GM12892 (cell line): Measurements from ENCODE around the gene ACADSB.
A peak's percentile ranks its signal among the peaks of the same experiment; 100 is the strongest.

Experiments
- DNase-seq: peaks from one replicate; pipeline ENCODE4 v3.0.0; 2011; ENCODE audit not compliant: insufficient read length
- FAIRE-seq: peaks from 2 replicates; lab custom pipeline; 2011; peaks lifted over from hg19 to GRCh38; lab: Jason Lieb, UNC
- POLR2A ChIP-seq: IDR thresholded peaks from 2 replicates; pipeline ENCODE4 v1.6.1; 2011; ENCODE audit warnings: low read depth, low read length, control low read depth
- POLR2AphosphoS5 ChIP-seq: IDR thresholded peaks from 2 replicates; pipeline ENCODE4 v1.6.1; 2011; ENCODE audit warnings: low read depth, low read length, control low read depth
- TAF1 ChIP-seq: IDR thresholded peaks from 2 replicates; pipeline ENCODE4 v1.6.1; 2011; ENCODE audit warnings: low read depth, mild to moderate bottlenecking, control low read depth, low read length, borderline replicate concordance

The ACADSB gene

GRCh38 chr10:123009105-123009820, 457 bp downstream of the ACADSB start:
- FAIRE-seq (no peak), DNase-seq (peak; percentile 19)
- TF ChIP-seq POLR2A, result no peak
- TF ChIP-seq TAF1, result no peak
- TF ChIP-seq POLR2AphosphoS5, result no peak

DNA sequence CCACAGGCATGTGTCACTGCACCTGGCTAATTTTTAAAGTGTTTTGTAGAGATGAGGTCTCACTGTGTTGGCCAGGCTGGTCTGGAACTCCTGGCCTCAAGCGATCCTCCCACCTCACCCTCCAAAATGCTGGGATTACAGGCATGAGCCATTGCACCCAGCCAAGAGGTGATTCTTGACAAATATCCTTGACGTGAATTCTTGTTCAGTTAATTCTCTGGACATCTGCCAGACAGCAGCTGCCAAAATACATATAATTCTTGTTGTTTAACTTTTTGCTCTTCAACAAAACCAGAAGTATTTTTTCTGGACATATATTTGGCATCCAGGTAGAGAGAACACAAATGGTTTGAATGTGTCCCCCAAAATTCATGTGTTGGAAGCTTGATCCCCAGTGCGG, 3.2 kb downstream of the ACADSB start:
- FAIRE-seq, result no peak
- DNase-seq, result no peak
- TF ChIP-seq TAF1 (no peak), POLR2A (no peak), POLR2AphosphoS5 (no peak)

DNA sequence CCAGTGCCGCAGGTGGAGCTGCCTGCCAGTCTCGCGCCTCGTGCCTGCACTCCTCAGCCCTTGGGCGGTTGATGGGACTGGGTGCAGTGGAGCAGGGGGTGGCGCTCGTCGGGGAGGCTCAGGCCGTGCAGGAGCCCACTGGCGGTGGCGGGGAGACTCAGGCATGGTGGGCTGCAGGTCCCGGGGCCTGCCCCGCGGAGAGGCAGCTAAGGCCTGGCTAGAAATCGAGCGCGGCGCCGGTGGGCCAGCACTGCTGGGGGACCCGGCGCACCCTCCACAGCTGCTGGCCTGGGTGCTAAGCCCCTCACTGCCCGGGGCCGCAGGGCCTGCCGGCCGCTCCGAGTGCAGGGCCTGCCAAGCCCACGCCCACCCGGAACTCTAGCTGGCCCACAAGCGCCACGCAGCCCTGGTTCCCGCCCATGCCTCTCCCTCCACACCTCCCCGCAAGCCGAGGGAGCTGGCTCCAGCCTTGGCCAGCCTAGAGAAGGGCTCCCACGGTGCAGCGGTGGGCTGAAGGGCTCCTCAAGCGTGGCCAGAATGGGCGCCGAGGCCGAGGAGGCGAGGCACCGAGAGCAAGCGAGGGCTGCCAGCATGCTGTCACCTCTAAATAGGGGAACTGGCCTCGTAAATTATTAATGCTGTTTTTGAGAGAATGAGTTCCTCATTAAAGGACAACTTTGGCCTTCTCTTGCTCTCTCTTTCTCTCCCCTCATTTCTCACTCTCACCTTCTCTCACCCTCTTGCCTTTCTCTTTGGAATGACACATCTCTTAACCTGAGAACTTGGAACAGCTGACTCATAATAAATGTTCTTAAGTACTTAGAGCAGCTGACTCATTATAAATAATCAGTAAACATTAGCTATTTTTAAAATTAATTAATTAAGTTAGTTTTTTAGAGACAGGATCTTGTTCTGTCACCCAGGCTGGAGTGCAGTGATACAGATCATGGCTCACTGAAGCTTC, 4.9 kb downstream of the ACADSB start:
- FAIRE-seq (no peak), DNase-seq (no peak)
- TF ChIP-seq TAF1 (no peak), POLR2AphosphoS5 (no peak)

- no peak for TF ChIP-seq POLR2AphosphoS5
- TF ChIP-seq TAF1, result no peak
- no peak for TF ChIP-seq POLR2A
- DNase-seq (no peak), FAIRE-seq (no peak)
Measured at GRCh38 chr10:123014772-123015171, 6.0 kb downstream of the ACADSB start.

DNA sequence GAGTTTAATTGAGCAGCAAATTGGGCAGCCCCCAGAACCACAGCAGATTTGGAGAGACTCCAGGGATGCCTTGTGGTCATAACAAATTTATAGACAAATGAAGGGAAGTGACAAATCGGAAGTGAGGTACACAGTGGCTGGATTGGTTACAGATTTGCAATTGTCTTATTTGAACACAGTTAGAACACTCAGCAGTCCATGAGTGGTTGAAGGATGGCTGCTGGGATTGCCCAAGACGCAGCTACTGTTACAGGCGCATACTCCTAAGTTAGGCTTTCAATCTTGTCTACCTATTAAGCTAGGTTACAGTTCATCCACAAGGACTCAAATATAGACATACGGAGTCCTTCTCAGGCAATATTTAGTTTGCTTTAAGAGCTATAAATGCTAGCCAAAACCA, 7.4 kb downstream of the ACADSB start:
- no peak for FAIRE-seq
- TF ChIP-seq TAF1 (no peak), POLR2AphosphoS5 (no peak), POLR2A (no peak)
- DNase-seq, result no peak

DNA sequence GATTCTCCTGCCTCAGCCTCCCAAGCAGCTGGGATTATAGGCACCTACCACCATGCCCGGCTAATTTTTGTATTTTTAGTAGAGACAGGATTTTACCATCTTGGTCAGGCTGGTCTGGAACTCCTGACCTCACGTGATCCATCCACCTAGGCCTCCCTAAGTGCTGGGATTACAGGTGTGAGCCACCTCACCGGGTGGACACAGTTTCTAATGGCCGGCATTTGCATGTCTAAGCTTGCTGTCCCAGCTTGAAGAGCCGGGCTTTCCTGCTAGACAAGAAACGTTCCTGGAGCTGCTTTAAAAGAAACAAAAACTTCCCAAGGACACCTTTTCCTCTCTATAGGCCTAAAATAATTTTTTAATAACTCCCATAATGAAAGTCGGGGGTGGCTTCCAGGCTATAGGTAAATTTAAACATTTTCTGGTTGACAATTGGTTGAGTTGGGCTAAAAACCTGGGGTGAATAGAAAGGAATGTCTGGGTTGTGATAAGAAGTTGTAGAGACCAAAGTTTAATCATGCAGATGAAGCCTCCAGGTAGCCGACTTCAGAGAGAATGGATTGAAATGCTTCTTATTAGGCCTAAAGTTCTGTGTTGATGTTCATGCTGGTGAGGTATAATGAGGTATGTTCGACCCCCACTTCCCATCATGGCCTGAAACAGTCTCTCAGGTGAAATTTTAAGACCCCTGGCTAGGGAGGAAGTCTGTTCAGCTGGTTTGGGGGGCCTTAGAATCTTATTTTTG, 8.8 kb downstream of the ACADSB start:
- FAIRE-seq, result no peak

GRCh38 chr10:123018531-123018930, 9.7 kb downstream of the ACADSB start:
- no peak for FAIRE-seq
- TF ChIP-seq POLR2A, result no peak
- no peak for TF ChIP-seq POLR2AphosphoS5
- TF ChIP-seq TAF1, result no peak
- no peak for DNase-seq

More for the DNA sequence above, 8.8 kb downstream of the ACADSB start:
- TF ChIP-seq POLR2AphosphoS5 (no peak), TAF1 (no peak), POLR2A (no peak)
- DNase-seq, result no peak

DNA sequence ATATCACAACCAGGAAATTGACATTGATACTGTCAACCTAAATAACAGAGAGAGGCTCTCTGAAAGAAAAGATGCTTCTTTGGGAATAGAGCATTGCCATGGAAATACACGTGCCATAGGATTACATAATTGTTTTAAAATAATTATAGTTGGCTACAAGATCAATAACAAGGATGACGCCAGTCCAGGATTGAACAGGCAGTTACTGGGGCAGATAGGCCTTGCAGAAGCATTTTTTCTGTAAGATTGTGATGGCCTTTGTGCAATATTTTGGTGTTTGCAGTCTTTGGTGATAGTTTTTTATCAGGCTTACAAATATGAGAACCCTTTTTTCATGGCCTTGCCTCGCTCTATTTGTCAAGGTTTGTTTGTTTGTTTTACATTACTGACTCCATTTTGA, 10.5 kb downstream of the ACADSB start:
- TF ChIP-seq POLR2AphosphoS5 (no peak), POLR2A (no peak), TAF1 (no peak)
- DNase-seq, result no peak

DNA sequence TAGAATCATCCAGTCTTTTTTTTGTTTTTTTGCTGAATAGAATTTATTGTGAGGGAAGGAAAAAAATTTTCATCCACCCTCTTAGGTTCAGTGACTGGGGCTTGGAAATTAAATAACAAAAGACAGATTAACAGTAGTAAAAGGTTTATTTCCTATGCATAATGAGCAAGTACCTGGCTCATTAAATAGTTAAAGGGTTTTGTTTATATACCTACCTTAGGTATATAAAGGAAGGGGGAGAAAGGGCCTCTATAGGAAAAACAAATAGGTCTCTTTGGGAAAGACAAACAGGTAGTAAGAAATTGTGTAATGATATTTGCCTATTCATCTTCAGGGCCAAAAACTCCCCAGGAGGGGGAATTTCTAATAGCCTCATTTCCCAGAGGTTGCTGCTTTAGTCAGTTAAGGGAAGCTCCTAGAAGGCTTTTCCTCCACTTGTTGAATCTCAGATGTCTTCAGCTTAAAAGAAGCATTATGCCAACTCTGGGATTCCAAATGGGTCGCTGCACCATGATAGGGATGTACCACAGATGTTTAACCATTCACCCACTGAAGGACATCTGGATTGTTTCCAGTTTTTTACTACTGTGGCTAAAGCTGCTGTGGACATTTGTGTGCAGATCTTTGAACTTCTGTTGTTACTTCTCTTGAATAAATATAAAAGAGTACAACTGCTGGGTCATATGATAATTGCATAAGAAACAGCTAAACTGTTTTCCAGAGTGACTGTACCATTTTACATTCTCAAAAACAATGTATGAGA, 11.3 kb downstream of the ACADSB start:
- DNase-seq, result no peak
- FAIRE-seq, result no peak
- TF ChIP-seq POLR2AphosphoS5 (no peak), POLR2A (no peak), TAF1 (no peak)

More for the DNA sequence above, 10.5 kb downstream of the ACADSB start:
- no peak for FAIRE-seq

GRCh38 chr10:123021517-123021916, 12.7 kb downstream of the ACADSB start:
- FAIRE-seq (no peak), DNase-seq (no peak)
- TF ChIP-seq POLR2AphosphoS5, result no peak
- TF ChIP-seq TAF1, result no peak
- no peak for TF ChIP-seq POLR2A

DNA sequence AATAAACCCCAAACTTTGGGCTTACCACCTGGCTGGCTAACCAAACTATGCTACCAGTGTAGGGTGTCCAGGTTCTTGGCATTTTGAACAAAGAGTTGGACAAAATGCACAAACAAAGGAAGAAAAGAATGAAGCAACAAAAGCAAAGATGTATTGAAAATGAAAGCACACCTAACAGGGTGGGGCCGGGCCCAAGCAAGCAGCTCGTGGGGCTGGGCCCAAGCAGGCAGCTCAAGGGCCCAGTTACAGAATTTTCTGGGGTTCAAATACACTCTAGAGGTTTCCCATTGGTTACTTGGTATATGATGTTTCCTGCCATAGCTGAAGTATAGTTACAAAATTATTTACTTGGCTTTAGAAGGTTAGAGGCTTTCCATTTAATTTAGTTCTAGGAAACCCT, 15.7 kb downstream of the ACADSB start:
- DNase-seq, result no peak
- TF ChIP-seq TAF1 (no peak), POLR2AphosphoS5 (no peak), POLR2A (no peak)
- no peak for FAIRE-seq

DNA sequence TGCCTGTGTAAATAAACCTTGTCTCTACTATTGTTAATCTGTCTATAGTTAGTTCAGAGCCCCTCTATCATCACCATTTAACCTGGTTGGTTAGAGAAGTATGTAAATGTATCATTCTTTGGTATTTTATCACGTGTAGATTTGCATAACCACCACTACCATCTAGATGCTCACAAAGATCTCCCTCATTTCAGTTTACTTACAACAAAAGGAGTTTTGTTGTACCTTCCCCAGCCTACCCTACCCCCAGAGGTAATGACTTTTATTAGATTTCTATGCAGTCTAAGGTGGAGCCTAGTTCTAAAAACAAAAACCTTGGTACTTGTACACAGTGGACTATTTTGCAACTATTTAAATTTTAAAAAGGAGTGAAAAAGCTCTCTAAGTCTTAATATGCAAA, 17.5 kb downstream of the ACADSB start:
- DNase-seq (no peak), FAIRE-seq (no peak)
- TF ChIP-seq TAF1 (no peak), POLR2AphosphoS5 (no peak)
